Ishikawa (cell line): ENCODE measurements around the gene HAGHL.

Experiments
- CREB1 ChIP-seq: IDR thresholded peaks from 2 replicates; pipeline ENCODE4 v1.6.1; 2012; ENCODE audit warnings: low read depth
- EP300 ChIP-seq: IDR thresholded peaks from 2 replicates; pipeline ENCODE4 v1.6.1; 2012; ENCODE audit warnings: borderline replicate concordance
- MAX ChIP-seq: IDR thresholded peaks from 2 replicates; pipeline ENCODE4 v1.6.1; 2012
- NFIC ChIP-seq: IDR thresholded peaks from 2 replicates; pipeline ENCODE4 v1.6.1; 2012
- RAD21 ChIP-seq: IDR thresholded peaks from 2 replicates; pipeline ENCODE4 v1.6.1; 2012; ENCODE audit warnings: low read depth
- REST ChIP-seq: IDR thresholded peaks from 2 replicates; pipeline ENCODE4 v1.6.1; 2012; ENCODE audit warnings: low read depth, mild to moderate bottlenecking
- TAF1 ChIP-seq: IDR thresholded peaks from 2 replicates; pipeline ENCODE4 v1.6.1; 2012; ENCODE audit warnings: low read depth, mild to moderate bottlenecking
- YY1 ChIP-seq: IDR thresholded peaks from 2 replicates; pipeline ENCODE4 v1.6.1; 2012; ENCODE audit warnings: low read depth

- no peak for TF ChIP-seq CREB1
- no peak for TF ChIP-seq EP300
- no peak for TF ChIP-seq NFIC
- no peak for TF ChIP-seq MAX
- TF ChIP-seq RAD21, result no peak
- TF ChIP-seq TAF1, result no peak
- no peak for TF ChIP-seq REST
- TF ChIP-seq YY1, result no peak
Measured at GRCh38 chr16:754656-755055, 27.8 kb downstream of the HAGHL start.
